ENCODE results near the gene TMEM222.

DNA sequence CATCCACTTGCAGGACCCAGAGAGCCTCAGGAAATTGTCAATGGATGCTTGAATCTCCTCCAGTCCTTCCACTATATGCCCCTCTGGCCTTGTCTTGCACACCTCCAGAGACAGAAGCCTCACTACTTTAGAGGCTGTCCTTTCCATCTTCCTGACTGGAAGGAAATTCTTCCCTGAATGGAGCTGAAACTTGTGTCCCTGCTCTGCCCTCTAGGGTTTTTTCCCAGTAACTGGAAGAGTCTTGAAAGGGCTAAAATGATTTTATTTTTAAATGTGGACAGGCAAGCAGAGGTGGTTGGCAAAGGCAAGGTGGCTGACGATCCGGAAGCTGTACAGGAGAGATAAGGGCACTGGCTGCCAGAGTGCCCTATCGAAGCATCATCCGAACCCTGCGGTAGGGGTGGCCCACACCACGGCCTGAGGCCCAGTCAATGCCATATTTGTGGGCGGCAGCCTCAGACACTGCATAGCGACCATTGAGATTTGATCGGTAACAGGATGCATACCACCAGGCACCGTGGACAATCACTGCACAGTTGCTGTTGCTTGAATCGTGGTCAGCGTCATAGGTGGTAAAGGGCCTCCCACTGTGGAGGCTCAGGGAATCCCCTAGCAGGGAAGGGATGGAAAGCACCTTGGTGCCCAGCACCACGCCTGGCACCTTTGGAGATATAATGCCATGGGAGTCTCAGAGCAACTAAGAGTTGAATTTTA lies 47.1 kb downstream of the TMEM222 start:
- TF ChIP-seq, protein P1, sequence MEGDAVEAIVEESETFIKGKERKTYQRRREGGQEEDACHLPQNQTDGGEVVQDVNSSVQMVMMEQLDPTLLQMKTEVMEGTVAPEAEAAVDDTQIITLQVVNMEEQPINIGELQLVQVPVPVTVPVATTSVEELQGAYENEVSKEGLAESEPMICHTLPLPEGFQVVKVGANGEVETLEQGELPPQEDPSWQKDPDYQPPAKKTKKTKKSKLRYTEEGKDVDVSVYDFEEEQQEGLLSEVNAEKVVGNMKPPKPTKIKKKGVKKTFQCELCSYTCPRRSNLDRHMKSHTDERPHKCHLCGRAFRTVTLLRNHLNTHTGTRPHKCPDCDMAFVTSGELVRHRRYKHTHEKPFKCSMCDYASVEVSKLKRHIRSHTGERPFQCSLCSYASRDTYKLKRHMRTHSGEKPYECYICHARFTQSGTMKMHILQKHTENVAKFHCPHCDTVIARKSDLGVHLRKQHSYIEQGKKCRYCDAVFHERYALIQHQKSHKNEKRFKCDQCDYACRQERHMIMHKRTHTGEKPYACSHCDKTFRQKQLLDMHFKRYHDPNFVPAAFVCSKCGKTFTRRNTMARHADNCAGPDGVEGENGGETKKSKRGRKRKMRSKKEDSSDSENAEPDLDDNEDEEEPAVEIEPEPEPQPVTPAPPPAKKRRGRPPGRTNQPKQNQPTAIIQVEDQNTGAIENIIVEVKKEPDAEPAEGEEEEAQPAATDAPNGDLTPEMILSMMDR (IDR thresholded peaks at IDR 0.05; ENCODE audit: low read length) = no peak
- TF ChIP-seq EZH2phosphoT487 (IDR thresholded peaks at IDR 0.05; ENCODE audit: low read length) = no peak

Measured in MM.1S (cell line).